PC-9 (cell line): ENCODE measurements around the gene ZNF618.

Experiments used
- CTCF ChIP-seq: fragments of 200-600 bp; sonication (generic); conservative IDR thresholded peaks from 2 replicates; pipeline ENCODE4 v1.6.1; 2017; ENCODE audit warnings: mixed run types, antibody characterized with exemption, mild to moderate bottlenecking, moderate library complexity
- EZH2 ChIP-seq: fragments of 200-600 bp; sonication (generic); IDR thresholded peaks from 2 replicates; pipeline ENCODE4 v1.8.0; 2017; ENCODE audit warnings: antibody characterized with exemption, low read depth

- peak; percentile 54 for TF ChIP-seq CTCF
- TF ChIP-seq EZH2 = no peak
Measured at GRCh38 chr9:114047717-114048116, 171.6 kb downstream of the ZNF618 start.
